ENCODE results near the gene CACNA1G. TPM values are rescaled to one million over a fixed set of nuclear protein-coding genes. Genes with fewer than 3 reads are reported as not detected.

The CACNA1G gene
- 0.08 TPM for total RNA-seq

DNA sequence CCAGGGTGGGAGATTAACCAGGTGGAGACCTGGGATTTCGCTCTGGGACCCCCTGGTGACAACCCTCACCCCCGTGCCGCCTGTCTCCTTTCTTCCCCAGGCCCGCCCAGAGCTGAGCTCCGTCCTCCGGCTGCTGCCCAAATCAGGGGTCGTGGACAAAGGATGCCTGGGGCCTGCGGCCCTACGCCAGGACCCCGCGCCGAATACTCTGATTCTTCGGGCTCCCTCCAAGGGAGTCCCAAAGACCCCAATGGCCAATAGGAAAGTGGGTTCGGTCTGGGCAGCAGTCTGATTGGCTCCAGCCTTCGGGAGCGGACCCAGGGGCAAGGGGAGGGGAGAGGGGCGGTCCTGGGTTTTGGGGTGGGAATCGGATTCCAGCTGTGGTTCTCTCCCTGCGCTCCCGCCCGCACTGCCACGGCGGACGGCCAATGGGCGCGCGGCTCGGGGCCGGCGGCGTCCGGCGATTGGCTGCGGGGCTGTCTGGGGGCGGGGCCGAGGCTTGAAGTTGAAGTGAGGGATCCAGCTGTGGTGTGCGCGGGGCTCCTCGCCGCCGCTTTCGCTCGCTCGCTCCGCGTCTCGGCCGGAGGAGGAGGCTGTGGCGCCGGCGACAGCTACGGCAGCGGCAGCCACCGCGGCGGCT is at the start of gene CACNA1G:
Gene CACNA1G (plus strand): TSS at position 531 of the 640 bp plus-strand sequence. CDS start 745 bp downstream, outside the sequence.
- peak; percentile 87 for ATAC-seq

DNA sequence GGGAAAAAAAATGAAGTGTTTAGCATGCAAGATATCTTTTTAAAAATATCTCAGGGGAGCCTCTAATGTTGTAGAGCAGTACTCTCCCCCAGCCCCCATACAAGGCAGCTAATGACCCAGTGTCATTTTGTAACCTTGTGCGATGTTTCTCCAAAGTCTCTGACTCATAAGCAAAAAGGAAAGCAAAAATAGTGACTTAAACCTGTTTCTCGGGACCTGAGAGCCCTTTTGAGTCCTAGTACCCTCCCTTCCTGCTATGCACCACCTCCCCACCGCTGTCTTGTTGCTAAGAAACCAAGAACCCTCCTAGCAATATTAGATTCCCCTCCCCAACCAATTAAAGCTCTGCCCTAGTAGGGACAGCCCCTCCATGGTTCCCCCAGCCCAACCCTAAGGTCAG is 49.5 kb upstream of the CACNA1G start:
- peak; percentile 31 for ATAC-seq

DNA sequence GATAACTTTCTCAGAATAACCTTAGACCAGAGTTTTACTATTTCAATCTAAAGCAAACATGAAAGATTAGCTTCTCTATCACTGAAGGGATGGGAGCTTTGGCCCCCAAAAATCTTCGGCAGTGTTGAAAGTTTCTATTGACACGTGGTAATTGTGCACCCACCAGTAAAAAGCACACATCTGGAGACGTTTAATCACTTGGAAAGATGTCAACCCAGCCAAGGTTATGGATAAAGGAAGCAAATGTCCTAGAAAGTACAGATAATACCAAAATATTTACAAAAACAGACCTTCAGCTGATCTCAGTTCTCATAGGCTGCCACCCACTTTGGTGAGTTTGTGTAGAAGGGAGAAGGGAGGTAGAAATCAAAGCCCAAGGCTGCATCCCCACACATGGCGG is 47.0 kb upstream of the CACNA1G start:
- ATAC-seq = no peak

DNA sequence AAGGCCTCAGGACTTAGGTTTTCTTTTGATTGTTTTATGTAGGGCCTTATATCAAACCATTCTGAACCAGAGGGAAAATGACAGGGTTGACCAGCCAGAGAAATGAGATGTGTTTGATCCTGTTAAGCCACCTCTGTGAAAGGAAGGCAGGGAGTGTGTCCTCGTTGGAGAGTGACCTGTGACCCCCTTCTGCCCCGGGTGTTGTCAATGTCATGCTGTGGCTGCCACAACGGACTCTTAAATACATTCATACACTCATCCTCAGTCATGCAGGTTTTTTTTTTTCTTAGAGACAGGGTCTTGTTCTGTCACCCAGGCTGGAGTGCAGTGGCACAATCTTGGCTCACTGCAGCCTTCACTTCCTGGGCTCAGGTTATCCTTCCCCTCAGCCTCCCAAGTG is 46.1 kb upstream of the CACNA1G start:
- no peak for ATAC-seq

DNA sequence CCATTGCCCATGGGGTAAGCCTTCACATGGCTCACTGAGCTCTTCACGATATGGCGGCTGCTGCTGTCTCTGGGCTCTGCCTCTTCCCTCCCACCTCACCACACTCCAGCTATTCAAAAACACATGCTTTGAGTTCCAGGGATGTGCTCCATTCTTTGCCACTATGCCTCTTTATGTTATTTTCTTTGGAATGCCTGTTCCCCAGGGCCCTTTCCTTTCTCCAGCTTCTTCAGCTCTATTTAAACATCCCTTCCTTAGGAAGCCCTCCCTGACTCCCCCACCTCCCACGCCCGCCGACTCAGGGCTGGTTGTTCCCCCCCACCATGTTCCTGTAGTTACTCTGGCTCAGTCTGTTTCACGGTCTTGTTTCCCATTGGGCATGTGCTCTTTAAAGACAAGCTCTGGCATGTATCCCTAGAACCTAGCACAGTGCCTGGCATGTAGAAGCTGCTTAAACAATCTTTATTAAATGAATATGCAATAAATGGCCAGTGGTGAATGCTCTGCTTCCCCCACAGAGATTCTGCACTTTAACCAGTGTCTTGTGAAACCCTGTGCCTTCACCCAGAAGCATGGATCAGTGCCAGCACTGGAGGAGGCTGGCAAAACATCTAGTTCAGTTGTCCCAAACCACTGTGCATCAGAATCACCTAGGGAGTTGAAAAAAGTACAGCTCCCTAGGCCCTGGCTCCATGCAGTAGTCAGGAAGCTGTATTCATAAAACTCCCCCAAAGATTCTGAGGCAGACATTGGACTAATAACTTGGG is 45.4 kb upstream of the CACNA1G start:
- ATAC-seq = no peak

DNA sequence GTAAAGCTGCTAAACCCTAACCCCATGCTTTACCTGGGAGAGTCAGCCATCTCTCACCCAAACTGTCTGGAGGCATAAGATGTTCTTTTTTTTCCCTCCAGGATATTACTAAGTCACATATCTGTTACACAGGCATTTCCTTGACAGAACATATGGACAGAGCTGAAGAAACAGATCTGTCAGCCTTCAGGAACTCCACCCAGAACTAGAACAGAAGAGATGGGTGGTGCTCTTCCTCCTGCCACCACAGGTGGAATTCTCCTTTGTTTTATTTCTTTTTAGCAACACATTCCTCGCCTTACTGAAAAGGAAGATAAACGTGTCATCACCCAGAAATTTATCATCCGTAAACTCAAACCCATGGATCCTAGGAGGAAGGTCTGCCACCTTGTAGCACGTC is 43.5 kb upstream of the CACNA1G start:
- ATAC-seq = peak; percentile 51

DNA sequence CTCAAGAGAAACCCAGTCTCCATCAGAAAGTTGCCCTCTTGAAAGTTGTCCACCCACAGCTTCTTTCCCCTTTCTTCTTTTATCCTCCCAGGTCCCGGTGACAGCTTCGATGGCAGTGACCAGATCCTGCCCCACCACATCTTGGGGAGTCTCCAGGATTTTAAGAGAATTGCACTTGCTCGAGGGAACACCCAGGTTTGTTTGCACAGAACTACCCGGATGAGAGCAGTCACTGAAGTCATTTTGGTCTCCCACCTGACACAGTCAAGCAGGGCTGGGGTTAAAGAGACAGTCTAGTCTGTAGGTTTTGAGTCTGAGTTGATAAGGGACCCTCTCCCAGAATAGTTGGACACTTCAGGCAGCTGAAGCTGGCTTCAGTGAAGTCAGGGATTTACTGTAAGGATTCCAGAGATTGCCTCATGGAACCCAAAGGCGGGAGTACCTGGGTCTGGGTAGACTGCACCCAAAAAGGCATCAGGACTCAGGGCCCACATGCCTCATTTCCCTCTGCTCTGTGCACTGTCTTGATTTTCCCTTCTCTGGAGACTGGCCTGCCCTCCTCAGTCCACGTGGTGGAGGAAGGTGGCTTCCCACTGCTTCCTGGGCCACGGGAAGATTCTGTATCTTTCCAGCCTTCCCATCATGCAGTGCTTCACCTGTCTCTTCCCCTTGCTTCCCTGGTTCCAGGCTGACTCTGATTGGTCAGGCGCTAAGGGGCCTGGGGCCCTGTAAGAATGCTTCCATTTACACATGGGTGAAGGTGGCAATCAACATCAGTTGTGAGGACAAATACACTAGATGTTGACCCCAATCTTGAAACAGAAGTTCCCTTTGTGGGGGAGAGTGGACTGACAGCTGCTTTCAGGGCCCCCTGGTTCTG is 42.8 kb upstream of the CACNA1G start:
- ATAC-seq = no peak

DNA sequence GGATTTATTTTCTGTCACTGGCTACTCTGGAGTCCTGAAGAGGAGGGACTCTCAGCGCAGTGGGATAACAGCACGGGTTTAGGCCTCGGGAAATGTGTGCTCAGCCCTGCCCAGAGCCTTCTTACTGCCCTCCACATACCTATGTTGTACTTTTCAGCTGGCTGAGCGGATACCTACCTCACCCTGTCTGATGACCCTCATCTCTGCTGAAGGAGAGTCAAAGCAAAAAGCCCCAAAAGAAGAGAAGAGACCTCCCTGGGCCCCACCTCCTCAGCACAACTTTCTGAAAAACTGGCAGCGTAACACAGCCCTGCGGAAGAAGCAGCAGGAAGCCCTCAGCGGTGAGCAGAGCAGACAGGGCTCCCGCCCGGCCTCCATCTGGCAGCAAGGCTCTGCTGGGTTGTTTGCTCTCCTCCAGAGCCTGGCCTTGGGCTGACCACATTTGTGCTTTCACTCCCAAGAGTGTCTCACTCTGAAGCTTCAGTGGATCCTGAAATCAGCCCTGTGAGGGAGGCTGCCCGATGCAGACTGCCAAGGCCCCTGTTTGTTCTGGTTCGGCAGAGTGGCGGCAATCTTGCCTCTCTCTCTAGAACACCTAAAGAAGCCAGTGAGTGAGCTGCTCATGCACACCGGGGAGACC is 42.0 kb upstream of the CACNA1G start:
- no peak for ATAC-seq

DNA sequence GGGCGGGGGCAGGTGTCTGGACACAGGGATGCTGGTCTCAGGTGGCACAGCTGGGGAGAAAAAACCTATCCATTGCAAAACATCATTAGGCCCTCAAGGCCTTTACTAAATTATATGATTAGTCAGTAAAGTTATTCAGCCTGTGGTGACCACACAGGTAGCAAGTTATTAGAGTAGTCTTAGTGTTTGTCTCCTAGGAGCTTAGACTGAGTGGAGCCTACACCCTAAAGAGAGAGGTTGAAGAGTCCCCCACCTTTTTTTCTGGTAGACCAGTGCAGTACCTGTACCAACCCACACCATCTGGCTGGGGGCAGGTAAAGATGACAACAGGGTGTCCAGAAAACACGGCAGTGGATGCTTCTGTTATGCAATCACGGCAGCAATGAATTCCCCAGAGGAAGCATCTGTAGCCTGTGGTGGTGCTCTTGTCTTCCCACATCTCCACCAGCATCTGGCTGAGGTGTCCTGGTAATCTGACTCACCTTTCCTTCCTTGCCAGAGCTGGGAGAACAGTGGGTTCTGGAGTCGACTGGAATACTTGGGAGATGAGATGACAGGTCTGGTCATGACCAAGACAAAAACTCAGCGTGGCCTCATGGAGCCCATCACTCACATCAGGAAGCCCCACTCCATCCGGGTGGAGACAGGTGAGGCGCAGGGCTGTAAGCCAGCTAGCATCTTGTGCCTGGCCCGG is 41.2 kb upstream of the CACNA1G start:
- peak; percentile 33 for ATAC-seq

DNA sequence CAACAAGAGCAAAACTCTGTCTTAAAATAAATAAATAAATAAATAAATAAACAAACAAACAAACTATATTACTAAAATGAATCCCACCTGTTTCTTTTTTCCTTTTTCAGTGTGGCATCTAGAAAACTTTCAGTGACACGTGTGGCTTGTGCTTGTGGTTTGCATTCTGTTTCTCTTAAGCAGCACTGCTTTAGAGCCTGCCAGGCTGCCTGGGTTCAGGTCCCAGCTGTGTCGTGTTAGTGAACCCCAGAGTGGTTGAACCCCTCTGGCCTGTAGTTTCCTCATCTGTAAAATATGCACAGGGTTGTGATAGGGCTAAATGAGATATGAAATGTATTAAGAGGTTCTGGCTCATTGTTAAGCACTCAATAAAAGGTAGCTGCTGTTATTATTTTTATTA is 40.0 kb upstream of the CACNA1G start:
- no peak for ATAC-seq

DNA sequence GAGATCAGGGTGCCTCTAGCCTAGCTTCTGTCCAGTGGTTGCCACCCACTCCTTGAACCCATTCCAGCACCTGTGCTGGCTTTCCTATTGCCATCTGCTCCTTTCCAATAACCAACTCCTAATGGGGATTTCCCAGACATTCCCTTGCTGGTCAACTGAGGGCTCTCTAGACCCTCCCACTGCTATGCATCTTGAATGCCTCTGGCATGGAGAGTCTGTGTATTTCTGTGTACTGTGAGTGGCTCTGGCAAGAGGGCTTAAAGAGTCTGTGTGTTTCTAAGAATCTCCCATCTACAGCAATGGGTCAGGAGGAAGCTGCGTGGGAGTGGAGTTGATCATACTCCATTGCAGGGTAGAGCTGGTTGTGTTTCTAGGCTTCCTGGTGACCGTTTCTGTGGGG is 39.0 kb upstream of the CACNA1G start:
- ATAC-seq = no peak

DNA sequence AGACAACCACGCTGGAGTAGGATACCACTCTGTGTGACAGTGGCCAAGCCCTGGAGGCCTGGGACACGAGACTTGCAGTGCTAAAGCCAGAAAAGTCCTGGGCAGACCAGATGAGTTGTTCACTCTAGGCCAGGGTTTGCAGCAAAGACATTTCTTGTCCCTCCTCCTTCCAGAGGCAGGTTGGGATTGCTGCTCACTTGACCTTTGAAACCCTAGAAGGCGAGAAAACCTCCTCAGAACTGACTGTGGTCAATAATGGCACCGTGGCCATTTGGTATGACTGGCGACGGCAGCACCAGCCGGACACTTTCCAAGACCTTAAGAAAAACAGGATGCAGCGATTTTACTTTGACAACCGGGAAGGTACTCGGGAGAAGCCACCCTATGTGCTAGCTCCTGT is 37.7 kb upstream of the CACNA1G start:
- no peak for ATAC-seq

DNA sequence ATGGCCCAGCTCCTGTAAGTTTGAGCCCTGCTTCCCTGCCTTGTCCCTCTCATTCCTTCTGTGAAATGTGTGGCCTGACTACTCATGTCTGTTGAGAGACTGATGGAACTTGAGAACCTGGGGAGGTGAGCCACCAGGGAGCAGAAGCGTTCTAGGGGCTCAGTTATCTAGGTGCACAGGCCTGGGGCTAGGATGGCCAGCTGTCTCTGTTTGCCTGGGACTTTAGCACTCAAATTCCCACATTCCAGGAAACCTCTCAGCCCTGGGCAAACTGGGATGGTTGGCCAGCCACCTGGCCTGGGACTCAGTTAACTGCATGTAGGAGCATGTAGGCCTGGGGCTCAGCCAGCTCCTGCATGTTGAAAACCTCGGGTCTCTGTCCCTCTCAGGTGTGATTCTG is 37.3 kb upstream of the CACNA1G start:
- no peak for ATAC-seq

DNA sequence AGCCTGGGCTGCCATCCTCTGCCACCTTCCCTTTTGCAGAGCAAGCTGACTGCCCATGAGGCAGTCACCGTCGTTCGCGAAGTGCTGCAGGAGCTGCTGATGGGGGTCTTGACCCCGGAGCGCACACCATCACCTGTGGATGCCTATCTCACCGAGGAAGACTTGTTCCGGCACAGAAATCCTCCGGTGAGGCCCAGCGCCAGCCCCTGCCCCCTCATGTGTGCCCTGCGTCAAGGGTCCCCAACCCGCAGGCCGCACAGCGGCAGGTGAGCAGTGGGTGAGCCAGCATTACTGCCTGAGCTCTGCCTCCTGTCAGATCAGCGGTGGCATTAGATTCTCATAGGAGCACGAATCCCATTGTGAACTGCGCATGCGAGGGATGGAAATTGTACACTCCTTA is 35.7 kb upstream of the CACNA1G start:
- no peak for ATAC-seq

DNA sequence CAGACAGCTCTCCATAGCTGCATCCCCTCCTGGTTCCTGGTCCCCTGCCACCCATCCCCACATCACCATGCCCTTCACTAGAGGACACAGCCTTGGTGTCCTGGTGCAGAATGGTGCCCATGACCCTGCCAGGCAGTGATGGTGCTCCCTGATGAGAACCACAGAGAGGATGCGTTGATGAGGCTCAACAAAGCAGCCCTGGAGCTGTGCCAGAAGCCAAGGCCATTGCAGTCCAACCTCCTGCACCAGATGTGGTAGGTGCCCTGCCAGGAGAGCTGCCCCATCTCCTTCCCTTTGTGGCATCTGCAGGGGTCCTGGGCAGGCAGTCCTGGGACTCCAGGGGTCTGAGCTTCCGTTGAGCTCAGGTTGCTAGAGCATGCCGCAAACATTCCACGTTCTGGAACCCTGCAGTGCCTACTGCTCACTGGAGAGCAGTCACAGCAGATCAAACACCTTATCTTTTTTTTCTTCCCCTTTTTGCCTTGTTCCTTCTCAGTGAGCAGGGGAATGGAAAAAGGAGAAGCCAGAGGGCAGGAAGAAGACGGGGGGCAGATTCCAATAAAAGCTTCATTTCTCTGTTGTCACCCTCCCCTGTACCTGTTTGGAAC is 33.3 kb upstream of the CACNA1G start:
- ATAC-seq = no peak

DNA sequence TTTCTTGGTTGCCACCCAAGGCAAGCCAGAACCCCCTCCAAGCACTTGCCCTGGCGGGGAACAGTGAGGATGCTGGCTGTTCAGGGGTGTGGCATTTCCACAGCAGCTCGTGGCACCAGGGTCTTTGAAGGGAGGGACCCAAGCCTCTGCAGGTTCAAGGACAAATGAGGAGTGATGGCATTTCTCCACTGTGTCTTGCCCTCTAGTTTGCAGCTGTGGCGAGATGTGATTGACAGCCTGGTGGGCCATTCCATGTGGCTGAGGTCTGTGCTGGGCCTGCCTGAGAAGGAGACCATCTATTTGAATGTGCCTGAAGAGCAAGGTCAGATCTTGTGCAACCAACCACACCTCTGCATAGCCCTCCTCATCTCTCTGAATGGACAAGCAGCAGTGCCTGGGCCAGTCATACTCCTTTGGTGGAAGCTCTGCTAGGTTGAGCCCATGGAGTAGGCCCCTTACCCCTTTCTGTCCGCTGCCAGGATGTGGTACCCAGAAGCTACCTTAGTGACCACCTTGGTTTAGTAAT is 32.5 kb upstream of the CACNA1G start:
- ATAC-seq = no peak

DNA sequence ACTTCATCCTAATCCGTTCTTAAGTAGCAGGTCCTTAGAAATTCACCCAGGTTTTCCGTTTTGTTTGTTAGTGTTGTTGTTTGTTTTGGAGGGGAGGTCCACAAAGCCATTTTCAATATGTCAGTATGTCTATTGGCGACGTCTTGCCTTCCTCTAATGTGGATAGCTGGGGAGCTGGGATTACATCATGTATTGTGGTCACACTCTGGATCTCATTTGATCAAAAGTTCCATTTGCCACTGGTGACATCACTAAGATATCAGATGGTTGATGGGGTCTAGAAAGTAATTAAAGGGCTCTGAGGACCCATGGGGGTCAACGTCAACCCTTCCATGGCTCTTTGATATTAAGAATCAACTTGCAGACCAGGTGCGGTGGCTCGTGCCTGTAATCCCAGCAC is 30.7 kb upstream of the CACNA1G start:
- no peak for ATAC-seq

DNA sequence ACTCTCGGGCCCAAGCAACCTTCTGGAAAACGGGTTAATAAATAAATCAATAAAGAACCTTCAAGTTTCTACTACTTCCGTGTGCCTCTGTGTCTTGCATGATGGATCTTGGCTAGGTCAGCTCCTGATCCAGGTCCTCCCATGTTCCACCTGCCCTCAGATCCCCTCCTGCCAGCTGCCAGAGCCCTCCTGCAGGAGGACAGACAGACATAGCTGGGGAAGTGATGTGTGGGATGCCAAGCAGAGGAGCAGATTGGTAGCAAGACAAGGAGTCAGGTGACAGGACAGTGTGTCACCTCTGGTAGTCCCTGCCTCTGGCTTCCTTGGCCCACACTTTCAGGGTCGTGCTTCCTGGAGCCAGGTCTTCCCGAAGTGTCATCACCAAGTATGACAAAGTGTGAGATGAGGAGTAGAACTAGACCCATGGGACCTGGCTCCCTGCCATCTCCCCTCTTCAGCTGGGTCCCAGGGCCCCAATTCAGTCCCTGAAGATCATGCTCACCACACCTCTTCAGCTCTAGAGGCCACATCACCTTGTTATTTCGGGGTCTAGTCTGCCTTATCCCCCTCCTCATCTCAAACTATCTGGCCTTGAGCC is 29.0 kb upstream of the CACNA1G start:
- no peak for ATAC-seq

DNA sequence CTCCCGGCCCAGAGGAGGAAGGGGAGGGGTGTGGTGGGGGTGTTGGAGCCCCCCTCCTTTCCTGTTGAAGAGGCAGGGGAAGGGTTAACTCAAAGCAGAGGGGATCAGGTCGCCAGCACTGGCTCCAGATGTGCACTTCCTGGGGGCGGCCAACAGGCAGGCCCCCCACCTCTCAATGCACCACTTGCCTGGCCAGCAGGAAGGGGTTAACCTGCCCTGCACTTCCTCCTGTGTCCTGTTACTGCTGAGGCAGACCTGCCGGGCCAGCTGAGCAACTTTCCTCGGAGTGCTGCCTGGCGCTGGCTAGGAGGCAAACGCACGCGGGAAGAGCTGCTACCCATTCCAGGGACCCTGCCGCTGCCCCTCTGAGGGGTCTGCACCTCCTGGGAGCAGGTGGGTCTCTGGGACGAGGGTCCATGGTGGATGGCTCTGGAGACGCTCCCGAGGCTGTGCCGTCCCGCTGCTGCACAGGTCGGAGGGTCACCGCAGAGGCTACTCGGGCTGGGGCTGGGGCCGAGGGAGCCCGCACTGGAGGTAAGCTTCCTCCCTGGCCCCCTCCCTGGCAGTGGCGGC is 28.0 kb upstream of the CACNA1G start, which contains the start of gene EPN3:
Gene EPN3 (plus strand): TSS at position 284 of the 573 bp plus-strand sequence. CDS start 3,822 bp downstream, outside the sequence.
- peak; percentile 64 for ATAC-seq

DNA sequence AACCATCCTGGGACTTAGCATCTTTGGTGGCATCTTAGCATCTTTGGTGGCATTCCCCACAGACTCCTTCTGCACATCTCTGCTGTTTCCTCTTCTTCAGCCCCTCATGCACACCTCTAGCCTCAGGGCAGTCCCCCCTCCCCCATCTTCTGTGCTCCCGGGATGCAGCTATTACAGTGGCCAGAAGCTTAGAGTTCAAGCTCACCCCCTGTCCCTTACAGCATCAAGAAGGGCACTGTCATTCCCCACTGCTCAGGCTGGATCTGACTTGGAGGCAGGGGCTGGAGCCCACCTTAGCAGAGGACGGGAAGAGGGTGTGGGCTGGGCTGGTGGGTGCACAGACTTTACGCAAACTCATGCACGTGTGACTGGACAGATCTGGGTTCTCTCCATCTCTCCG is 27.3 kb upstream of the CACNA1G start:
- no peak for ATAC-seq

DNA sequence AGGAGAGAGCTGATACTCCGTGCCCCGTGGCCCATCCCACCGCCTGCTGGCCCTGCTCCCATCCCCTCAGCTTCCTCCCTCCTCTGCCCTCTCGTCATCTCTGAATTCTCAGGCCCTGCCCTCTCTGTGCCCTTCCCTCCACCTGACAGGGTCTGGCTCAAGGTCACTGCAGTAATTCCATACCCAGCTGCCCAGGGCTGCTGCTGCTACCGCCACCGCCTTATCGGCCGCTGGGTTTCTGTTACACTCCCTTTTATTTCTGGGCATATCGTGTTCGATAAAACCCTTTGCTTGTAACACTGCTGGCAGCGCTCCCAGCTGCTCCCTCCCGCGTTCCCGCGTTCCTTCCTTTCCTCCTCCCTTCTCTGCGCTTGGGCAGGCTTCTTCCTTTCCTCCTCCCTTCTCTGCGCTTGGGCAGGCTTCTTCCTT is 26.8 kb upstream of the CACNA1G start:
- ATAC-seq = peak; percentile 59
